Glutamatergic neuron (in vitro differentiated cells): ENCODE data around the gene ARHGAP10. TPM values are rescaled to one million over a fixed set of nuclear protein-coding genes. Genes with fewer than 3 reads are reported as not detected.

Experiments used
- DNase-seq: peaks from one replicate; pipeline ENCODE4 v3.0.0; 2022
- H3K27ac Mint-ChIP-seq: one replicate; pipeline ENCODE4 v1.8.0; 2020; ENCODE audit warnings: mild to moderate bottlenecking, mixed read lengths, inconsistent platforms; ENCODE audit not compliant: unreplicated experiment
- H3K27me3 Mint-ChIP-seq: one replicate; pipeline ENCODE4 v1.8.0; 2020; ENCODE audit warnings: mild to moderate bottlenecking, moderate library complexity, mixed read lengths, inconsistent platforms; ENCODE audit not compliant: unreplicated experiment
- H3K36me3 Mint-ChIP-seq: one replicate; pipeline ENCODE4 v1.8.0; 2020; ENCODE audit warnings: mild to moderate bottlenecking, mixed read lengths, inconsistent platforms; ENCODE audit not compliant: unreplicated experiment
- H3K4me1 Mint-ChIP-seq: one replicate; pipeline ENCODE4 v1.8.0; 2020; ENCODE audit warnings: mild to moderate bottlenecking, low read depth, mixed read lengths, inconsistent platforms; ENCODE audit not compliant: unreplicated experiment
- H3K4me3 Mint-ChIP-seq: one replicate; pipeline ENCODE4 v1.8.0; 2020; ENCODE audit warnings: mild to moderate bottlenecking, mixed read lengths, inconsistent platforms; ENCODE audit not compliant: unreplicated experiment
- H3K9me3 Mint-ChIP-seq: one replicate; pipeline ENCODE4 v1.8.0; 2020; ENCODE audit warnings: mild to moderate bottlenecking, moderate library complexity, mixed read lengths, inconsistent platforms; ENCODE audit not compliant: unreplicated experiment
- total RNA-seq: library from RNA; stranded (reverse); fragmentation: NEBNext Ultra II Directional; extraction: Animal tissue kit (Norgen Biotek cat#: 25700); gene quantifications from one replicate; pipeline ENCODE4 v1.2.1, GENCODE V29; 2021; ENCODE audit not compliant: unreplicated experiment
- TF ChIP-seq, protein P1 (sequence below): fragments of 200-600 bp; sonication (generic); IDR thresholded peaks from one replicate; pipeline ENCODE4 v1.5.0; 2021; ENCODE audit not compliant: partially characterized antibody, unreplicated experiment

The ARHGAP10 gene
- total RNA-seq, 1 donor from 2014 or later, result 19.7 TPM

DNA sequence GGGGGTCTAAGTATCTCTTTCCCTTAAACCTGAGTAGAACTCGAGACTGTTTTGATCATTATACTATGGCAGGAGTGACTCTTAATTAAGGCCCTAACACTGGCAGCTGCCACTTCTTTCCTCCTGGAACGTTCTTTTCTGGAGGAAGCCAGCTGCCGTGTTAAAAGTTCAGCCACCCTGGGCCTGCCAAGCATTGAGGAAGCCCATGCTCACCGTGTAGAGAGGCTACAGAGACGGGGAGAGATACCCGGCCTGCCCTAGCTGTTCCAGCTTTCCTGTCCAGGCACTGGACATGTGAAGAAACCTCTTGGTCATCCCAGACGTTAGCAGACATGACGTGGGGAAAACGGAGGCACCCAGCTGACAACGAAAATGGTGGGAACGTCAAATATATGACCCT lies 274.1 kb downstream of the ARHGAP10 start:
- peaks cover 2% of the 10 kb centered on the region for H3K9me3 Mint-ChIP-seq
- no peak for DNase-seq

DNA sequence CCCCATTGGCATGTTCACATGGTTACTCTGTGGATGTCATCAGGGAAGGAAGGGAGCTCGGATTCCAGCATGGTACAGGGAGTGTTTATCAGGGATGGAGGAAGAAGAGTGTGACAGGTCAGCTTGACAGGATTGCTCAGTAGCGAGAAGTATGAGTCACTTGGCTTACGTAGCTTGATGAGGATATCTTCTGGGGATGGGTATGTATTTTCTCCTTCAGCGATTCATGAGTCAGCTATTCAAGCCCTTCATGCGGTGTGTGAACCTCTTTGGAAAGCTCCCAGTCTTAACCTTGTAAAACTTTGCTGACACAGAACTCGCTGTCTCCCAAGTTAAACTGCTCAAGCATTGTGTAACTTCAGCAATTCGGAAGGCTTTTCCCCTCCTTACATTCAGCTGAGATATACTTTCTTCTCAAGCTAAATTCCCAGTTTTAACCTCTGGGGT lies 275.4 kb downstream of the ARHGAP10 start:
- H3K27ac Mint-ChIP-seq, result no peak overlapping the region
- peaks cover 3% of the 10 kb centered on the region for H3K27me3 Mint-ChIP-seq
- peaks cover 4% of the 10 kb centered on the region for H3K4me1 Mint-ChIP-seq
- H3K4me3 Mint-ChIP-seq, result no peak overlapping the region
- peaks cover 2% of the 10 kb centered on the region for H3K9me3 Mint-ChIP-seq
- no peak for DNase-seq
- no peaks in the 10 kb centered on the region for H3K36me3 Mint-ChIP-seq
- TF ChIP-seq, protein P1, sequence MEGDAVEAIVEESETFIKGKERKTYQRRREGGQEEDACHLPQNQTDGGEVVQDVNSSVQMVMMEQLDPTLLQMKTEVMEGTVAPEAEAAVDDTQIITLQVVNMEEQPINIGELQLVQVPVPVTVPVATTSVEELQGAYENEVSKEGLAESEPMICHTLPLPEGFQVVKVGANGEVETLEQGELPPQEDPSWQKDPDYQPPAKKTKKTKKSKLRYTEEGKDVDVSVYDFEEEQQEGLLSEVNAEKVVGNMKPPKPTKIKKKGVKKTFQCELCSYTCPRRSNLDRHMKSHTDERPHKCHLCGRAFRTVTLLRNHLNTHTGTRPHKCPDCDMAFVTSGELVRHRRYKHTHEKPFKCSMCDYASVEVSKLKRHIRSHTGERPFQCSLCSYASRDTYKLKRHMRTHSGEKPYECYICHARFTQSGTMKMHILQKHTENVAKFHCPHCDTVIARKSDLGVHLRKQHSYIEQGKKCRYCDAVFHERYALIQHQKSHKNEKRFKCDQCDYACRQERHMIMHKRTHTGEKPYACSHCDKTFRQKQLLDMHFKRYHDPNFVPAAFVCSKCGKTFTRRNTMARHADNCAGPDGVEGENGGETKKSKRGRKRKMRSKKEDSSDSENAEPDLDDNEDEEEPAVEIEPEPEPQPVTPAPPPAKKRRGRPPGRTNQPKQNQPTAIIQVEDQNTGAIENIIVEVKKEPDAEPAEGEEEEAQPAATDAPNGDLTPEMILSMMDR, result no peak

More for the DNA sequence above, 274.1 kb downstream of the ARHGAP10 start:
- TF ChIP-seq, protein P1, result no peak
- peaks cover 4% of the 10 kb centered on the region for H3K4me1 Mint-ChIP-seq
- no peaks in the 10 kb centered on the region for H3K36me3 Mint-ChIP-seq
- H3K27ac Mint-ChIP-seq, result no peak overlapping the region
- H3K4me3 Mint-ChIP-seq, result no peak overlapping the region
- H3K27me3 Mint-ChIP-seq, result peaks cover 3% of the 10 kb centered on the region

DNA sequence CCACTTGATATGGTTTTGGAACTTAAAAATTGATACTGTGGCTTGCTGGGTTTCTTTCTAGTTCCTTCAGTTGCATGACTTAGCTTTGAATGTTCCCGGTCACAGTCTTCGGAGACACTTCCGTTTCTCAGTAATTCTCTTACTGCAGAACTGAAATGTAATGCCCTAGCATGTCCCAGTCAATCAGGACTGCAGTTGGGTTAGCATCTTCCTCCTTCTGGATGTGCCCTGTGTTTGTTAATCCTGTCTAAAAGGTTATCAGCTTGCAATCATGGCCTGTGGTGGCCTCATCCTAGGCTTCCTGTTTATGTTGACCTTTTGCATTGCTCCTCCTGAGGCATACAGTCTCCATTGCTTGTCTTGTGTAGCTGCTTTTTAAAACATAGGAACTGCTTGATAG lies 275.9 kb downstream of the ARHGAP10 start:
- no peak overlapping the region for H3K27ac Mint-ChIP-seq
- H3K4me3 Mint-ChIP-seq, result no peak overlapping the region
- TF ChIP-seq, protein P1, result no peak
- H3K27me3 Mint-ChIP-seq, result peaks cover 3% of the 10 kb centered on the region
- no peaks in the 10 kb centered on the region for H3K36me3 Mint-ChIP-seq
- H3K4me1 Mint-ChIP-seq, result peaks cover 4% of the 10 kb centered on the region
- H3K9me3 Mint-ChIP-seq, result peaks cover 2% of the 10 kb centered on the region
- no peak for DNase-seq

DNA sequence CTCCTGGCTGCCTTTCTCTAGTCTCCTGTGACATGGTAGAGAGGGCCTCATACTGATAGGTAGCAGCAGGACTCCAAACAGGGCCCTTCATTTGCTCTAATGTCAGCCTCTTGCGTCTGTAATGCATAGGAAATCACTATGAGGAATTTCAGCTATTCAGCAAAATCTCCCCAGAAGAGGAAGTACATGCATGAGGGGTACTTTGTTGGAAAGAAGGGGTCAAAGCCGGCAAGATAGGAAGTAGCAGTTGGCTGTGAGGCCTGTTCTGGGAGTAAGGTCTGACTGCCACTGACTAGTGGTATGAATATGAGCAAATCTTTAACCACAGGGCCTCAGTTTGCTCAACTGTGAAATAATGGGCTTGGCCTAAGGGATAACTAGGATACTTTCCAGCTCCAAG lies 283.2 kb downstream of the ARHGAP10 start:
- Mint-ChIP-seq H3K36me3 (no peaks in the 10 kb centered on the region), H3K9me3 (no peaks in the 10 kb centered on the region), H3K27ac (no peak overlapping the region), H3K4me3 (no peak overlapping the region), H3K27me3 (peaks cover 1% of the 10 kb centered on the region), H3K4me1 (no peaks in the 10 kb centered on the region)
- DNase-seq, result no peak
- TF ChIP-seq, protein P1, result no peak

DNA sequence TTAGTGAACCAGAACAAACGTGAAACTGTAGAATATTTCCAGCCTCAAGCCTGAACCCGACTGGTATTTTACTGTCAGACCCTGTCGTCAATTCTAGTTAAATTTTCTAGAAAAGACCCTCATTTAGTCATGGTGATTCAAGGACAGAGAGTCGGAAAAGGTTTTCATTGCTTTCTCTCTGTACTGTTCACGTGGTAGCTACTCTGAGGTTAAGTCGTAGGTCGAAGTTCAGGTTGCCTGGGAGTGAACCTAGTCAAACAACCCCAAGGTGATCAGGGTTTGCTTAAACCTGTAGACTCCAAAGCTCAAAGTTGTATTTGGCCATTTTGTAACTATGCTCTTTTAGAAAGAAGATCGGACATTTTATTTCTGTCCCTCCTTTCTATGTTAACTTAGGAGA lies 283.6 kb downstream of the ARHGAP10 start:
- no peaks in the 10 kb centered on the region for H3K9me3 Mint-ChIP-seq
- TF ChIP-seq, protein P1, result no peak
- H3K36me3 Mint-ChIP-seq, result no peaks in the 10 kb centered on the region
- H3K27ac Mint-ChIP-seq, result no peak overlapping the region
- no peaks in the 10 kb centered on the region for H3K4me1 Mint-ChIP-seq
- DNase-seq, result no peak
- no peak overlapping the region for H3K4me3 Mint-ChIP-seq
- peaks cover 1% of the 10 kb centered on the region for H3K27me3 Mint-ChIP-seq
